H9 (cell line): ENCODE data around the gene DYNLRB2. TPM values are rescaled to one million over a fixed set of nuclear protein-coding genes. Genes with fewer than 3 reads are reported as not detected.

Source experiments
- DNase-seq: peaks from one replicate; pipeline ENCODE4 v3.0.0-alpha.2; 2017
- H2AFZ ChIP-seq: one replicate; pipeline ENCODE4 v1.6.1; 2013; ENCODE audit warnings: mild to moderate bottlenecking, low read length, control low read depth, moderate library complexity
- H2AK5ac ChIP-seq: 2 replicates; pipeline ENCODE4 v1.6.1; 2013; ENCODE audit warnings: low read length, control low read depth, mixed read lengths; ENCODE audit not compliant: insufficient read length
- H2BK120ac ChIP-seq: one replicate; pipeline ENCODE4 v1.6.1; 2013; ENCODE audit warnings: low read depth, mild to moderate bottlenecking, low read length, control low read depth, inconsistent platforms; ENCODE audit not compliant: poor library complexity, severe bottlenecking
- H2BK12ac ChIP-seq: 2 replicates; pipeline ENCODE4 v1.6.1; 2013; ENCODE audit warnings: low read length, control low read depth, mixed read lengths, low read depth; ENCODE audit not compliant: insufficient read length
- H2BK15ac ChIP-seq: 2 replicates; pipeline ENCODE4 v1.6.1; 2013; ENCODE audit warnings: low read depth, low read length, control low read depth
- H2BK20ac ChIP-seq: one replicate; pipeline ENCODE4 v1.6.1; 2013; ENCODE audit warnings: low read depth, mild to moderate bottlenecking, low read length, control low read depth, inconsistent platforms; ENCODE audit not compliant: poor library complexity, severe bottlenecking
- H2BK5ac ChIP-seq: 2 replicates; pipeline ENCODE4 v1.6.1; 2013; ENCODE audit warnings: low read length, control low read depth, mixed read lengths; ENCODE audit not compliant: insufficient read length
- H3K14ac ChIP-seq: 2 replicates; pipeline ENCODE4 v1.6.1; 2013; ENCODE audit warnings: low read length, control low read depth; ENCODE audit not compliant: insufficient read depth
- H3K18ac ChIP-seq: 2 replicates; pipeline ENCODE4 v1.6.1; 2013; ENCODE audit warnings: low read depth, mild to moderate bottlenecking, mixed read lengths, low read length, control low read depth; ENCODE audit not compliant: insufficient read length
- H3K23ac ChIP-seq: 2 replicates; pipeline ENCODE4 v1.6.1; 2013; ENCODE audit warnings: low read length, control low read depth, mixed read lengths, low read depth; ENCODE audit not compliant: insufficient read length
- H3K23me2 ChIP-seq: 2 replicates; pipeline ENCODE4 v1.6.1; 2013; ENCODE audit warnings: low read depth, mild to moderate bottlenecking, mixed read lengths, low read length, control low read depth; ENCODE audit not compliant: insufficient read length, poor library complexity, severe bottlenecking
- H3K27ac ChIP-seq: 2 replicates; pipeline ENCODE4 v1.5.1; 2013; ENCODE audit warnings: low read length, control low read depth, mixed read lengths, low read depth; ENCODE audit not compliant: insufficient read length
- H3K27me3 ChIP-seq: 2 replicates; pipeline ENCODE4 v1.6.1; 2013; ENCODE audit warnings: low read length, control low read depth, inconsistent platforms; ENCODE audit not compliant: insufficient read depth
- H3K4ac ChIP-seq: 2 replicates; pipeline ENCODE4 v1.6.1; 2013; ENCODE audit warnings: low read depth, mild to moderate bottlenecking, control low read depth, inconsistent platforms, low read length, moderate library complexity
- H3K4me1 ChIP-seq: 2 replicates; pipeline ENCODE4 v1.6.1; 2013; ENCODE audit warnings: low read length, control low read depth, inconsistent platforms; ENCODE audit not compliant: insufficient read depth
- H3K4me2 ChIP-seq: 2 replicates; pipeline ENCODE4 v1.6.1; 2013; ENCODE audit warnings: low read length, control low read depth, mixed read lengths; ENCODE audit not compliant: insufficient read length, insufficient read depth
- H3K56ac ChIP-seq: 2 replicates; pipeline ENCODE4 v1.6.1; 2013; ENCODE audit warnings: low read depth, mild to moderate bottlenecking, mixed read lengths, low read length, control low read depth; ENCODE audit not compliant: insufficient read length
- H3K79me1 ChIP-seq: 2 replicates; pipeline ENCODE4 v1.6.1; 2013; ENCODE audit warnings: low read depth, mild to moderate bottlenecking, moderate library complexity, low read length, control low read depth, inconsistent platforms; ENCODE audit not compliant: insufficient read depth, poor library complexity, severe bottlenecking
- H3K79me2 ChIP-seq: 2 replicates; pipeline ENCODE4 v1.6.1; 2013; ENCODE audit warnings: low read length, control low read depth, inconsistent platforms; ENCODE audit not compliant: insufficient read depth
- H3K9ac ChIP-seq: 2 replicates; pipeline ENCODE4 v1.6.1; 2013; ENCODE audit warnings: low read length, control low read depth, mixed read lengths; ENCODE audit not compliant: insufficient read length; ENCODE audit errors: extremely low read depth
- H3K9me3 ChIP-seq: one replicate; pipeline ENCODE4 v1.6.1; 2013; ENCODE audit warnings: low read depth, low read length, inconsistent platforms; ENCODE audit not compliant: control insufficient read depth
- H3T11ph ChIP-seq: one replicate; pipeline ENCODE4 v1.6.1; 2013; ENCODE audit warnings: mild to moderate bottlenecking, low read length, control low read depth, inconsistent platforms
- H4K20me1 ChIP-seq: one replicate; pipeline ENCODE4 v1.6.1; 2013; ENCODE audit not compliant: control insufficient read depth, insufficient read length, insufficient read depth
- H4K5ac ChIP-seq: 2 replicates; pipeline ENCODE4 v1.6.1; 2013; ENCODE audit warnings: low read depth, mild to moderate bottlenecking, mixed read lengths, low read length, control low read depth; ENCODE audit not compliant: insufficient read length
- H4K8ac ChIP-seq: replicated peaks from 2 replicates; pipeline ENCODE4 v1.6.1; 2013; ENCODE audit warnings: low read length, control low read depth, mixed read lengths, low read depth; ENCODE audit not compliant: insufficient read length
- H4K91ac ChIP-seq: 2 replicates; pipeline ENCODE4 v1.6.1; 2013; ENCODE audit warnings: low read depth, mild to moderate bottlenecking, moderate library complexity, mixed read lengths, low read length, control low read depth; ENCODE audit not compliant: insufficient read length
- H3K27ac Mint-ChIP-seq, 3 experiments: 2 replicates in 2 of 3; 3 replicates in 1 of 3; pipeline ENCODE4 v1.8.0; 2020 to 2021; ENCODE audit warnings: mixed read lengths in 3 of 3, mild to moderate bottlenecking in 1 of 3, moderate library complexity in 1 of 3
- H3K27me3 Mint-ChIP-seq: 2 replicates; pipeline ENCODE4 v1.8.0; 2021; ENCODE audit warnings: low read depth, mild to moderate bottlenecking, moderate library complexity, mixed read lengths
- H3K36me3 Mint-ChIP-seq, 3 experiments: 2 replicates in 2 of 3; 3 replicates in 1 of 3; pipeline ENCODE4 v1.8.0; 2020 to 2021; ENCODE audit warnings: low read depth in 3 of 3, mixed read lengths in 3 of 3; ENCODE audit not compliant: insufficient read depth in 1 of 3
- H3K4me1 Mint-ChIP-seq, 2 experiments: 2 replicates each; pipeline ENCODE4 v1.8.0; 2020; ENCODE audit warnings: mixed read lengths in 2 of 2
- H3K4me3 Mint-ChIP-seq, 2 experiments: 2 replicates in 1 of 2; 3 replicates in 1 of 2; pipeline ENCODE4 v1.8.0; 2020 to 2021; ENCODE audit warnings: mild to moderate bottlenecking in 2 of 2, mixed read lengths in 2 of 2, moderate library complexity in 1 of 2
- H3K9me3 Mint-ChIP-seq, 2 experiments: 2 replicates in 1 of 2; 3 replicates in 1 of 2; pipeline ENCODE4 v1.8.0; 2020; ENCODE audit warnings: mild to moderate bottlenecking in 2 of 2, mixed read lengths in 2 of 2, moderate library complexity in 1 of 2
- CTCF ChIP-seq: fragments of 200-600 bp; sonication (generic); conservative IDR thresholded peaks from 3 replicates; pipeline ENCODE4 v1.8.0; 2021; ENCODE audit warnings: antibody characterized with exemption, mild to moderate bottlenecking
- WGBS: extraction: QIAGEN DNeasy Blood & Tissue Kit; methylation state at CpG from one replicate; pipeline ENCODE4 v1.1.7; 2013; ENCODE audit warnings: missing lambda C conversion rate, low lambda C conversion rate, mixed read lengths; ENCODE audit not compliant: insufficient read length; ENCODE audit errors: extremely low coverage; 5-methylcytosine and 5-hydroxymethylcytosine counted together
- total RNA-seq: library from RNA; stranded (reverse); gene quantifications from 2 replicates; pipeline ENCODE4 v1.2.1, GENCODE V29; 2021

Gene DYNLRB2
- total RNA-seq, 1 experiment from 2014 or later, result not detected

DNA sequence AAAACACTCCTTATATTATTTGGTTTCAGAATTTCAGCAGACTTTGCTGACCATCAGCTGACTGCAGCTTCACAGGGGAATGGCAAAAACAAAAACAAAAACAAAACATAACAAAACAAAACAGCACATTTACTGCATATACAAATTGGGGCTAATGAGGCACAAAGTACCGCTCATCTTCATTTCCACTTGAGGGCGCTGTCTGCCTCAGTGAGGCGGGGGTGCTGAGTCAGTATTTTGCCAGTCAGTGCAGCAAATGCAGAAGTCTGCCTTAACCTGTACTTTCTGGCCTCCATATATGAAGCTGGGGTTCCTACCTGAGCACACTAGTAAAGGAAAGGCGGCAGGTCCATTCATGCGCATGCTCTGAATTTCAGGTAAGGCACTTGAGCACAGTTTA is 13.5 kb upstream of the DYNLRB2 start:
- no peaks in the 10 kb centered on the region for H3K79me1 ChIP-seq
- H3K27me3 Mint-ChIP-seq, result peaks cover 9% of the 10 kb centered on the region
- H3K4ac ChIP-seq, result no peak overlapping the region
- no peak overlapping the region for H3K27ac ChIP-seq
- H4K91ac ChIP-seq, result no peak overlapping the region
- peaks cover 5 to 6% of the 10 kb centered on the region in 2 experiments; a peak in 2 of 4 replicates for H3K4me1 Mint-ChIP-seq
- DNase-seq, result peak; percentile 69
- no peaks in the 10 kb centered on the region for H3K23me2 ChIP-seq
- H3T11ph ChIP-seq, result no peak overlapping the region
- H2BK5ac ChIP-seq, result no peak overlapping the region
- H2BK20ac ChIP-seq, result no peak overlapping the region
- no peaks in the 10 kb centered on the region for H3K9me3 ChIP-seq
- H3K27me3 ChIP-seq, result no peaks in the 10 kb centered on the region
- no peak overlapping the region for H4K5ac ChIP-seq
- H3K14ac ChIP-seq, result no peak overlapping the region
- H4K20me1 ChIP-seq, result no peaks in the 10 kb centered on the region
- H2BK12ac ChIP-seq, result no peak overlapping the region
- H3K9ac ChIP-seq, result no peak overlapping the region
- H3K79me2 ChIP-seq, result no peaks in the 10 kb centered on the region
- H2BK15ac ChIP-seq, result no peak overlapping the region
- H2AFZ ChIP-seq, result no peak overlapping the region
- no peaks in the 10 kb centered on the region for H3K4me1 ChIP-seq
- no peaks in the 10 kb centered on the region; a peak in 1 of 5 replicates for H3K9me3 Mint-ChIP-seq
- H3K27ac Mint-ChIP-seq, result no peak overlapping the region
- H3K23ac ChIP-seq, result no peak overlapping the region
- H3K36me3 Mint-ChIP-seq, result no peaks in the 10 kb centered on the region
- H2AK5ac ChIP-seq, result no peak overlapping the region
- H3K4me2 ChIP-seq, result no peak overlapping the region
- no peak overlapping the region for H3K56ac ChIP-seq
- H4K8ac ChIP-seq, result no peak overlapping the region
- no peak overlapping the region for H3K18ac ChIP-seq
- no CpG with 5 or more reads among the region's 5 CpGs for WGBS
- H3K4me3 Mint-ChIP-seq, result no peak overlapping the region
- H2BK120ac ChIP-seq, result no peak overlapping the region
- peak; percentile 89 for TF ChIP-seq CTCF
